ENCODE measurements around the gene CASP7.
"Not testable (repeated sequence)": the region's sequence is repeated elsewhere in the genome, so short reads cannot be mapped to it uniquely, and the experiment has no call there.

CASP7 gene

DNA sequence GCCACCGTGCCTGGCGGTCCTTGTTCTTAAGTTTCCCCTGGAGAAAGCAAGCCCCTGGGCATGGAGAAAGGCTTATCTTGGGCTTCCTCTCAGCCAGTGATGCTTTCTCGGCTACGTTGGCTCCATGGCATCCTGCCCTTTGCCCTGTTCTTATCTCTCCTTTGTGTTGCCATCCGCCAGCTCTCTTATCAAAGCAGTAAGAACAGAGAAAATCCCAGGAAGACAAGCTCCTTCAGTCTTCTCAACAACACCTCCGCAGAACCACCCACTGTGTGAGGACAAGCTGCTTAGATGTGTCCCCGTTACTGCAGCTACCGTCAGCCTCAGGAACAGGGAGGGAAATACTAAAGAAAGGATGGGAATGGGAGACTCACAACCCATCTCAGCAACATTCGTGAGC is 75.1 kb downstream of the CASP7 start:
- no peak for DNase-seq

DNA sequence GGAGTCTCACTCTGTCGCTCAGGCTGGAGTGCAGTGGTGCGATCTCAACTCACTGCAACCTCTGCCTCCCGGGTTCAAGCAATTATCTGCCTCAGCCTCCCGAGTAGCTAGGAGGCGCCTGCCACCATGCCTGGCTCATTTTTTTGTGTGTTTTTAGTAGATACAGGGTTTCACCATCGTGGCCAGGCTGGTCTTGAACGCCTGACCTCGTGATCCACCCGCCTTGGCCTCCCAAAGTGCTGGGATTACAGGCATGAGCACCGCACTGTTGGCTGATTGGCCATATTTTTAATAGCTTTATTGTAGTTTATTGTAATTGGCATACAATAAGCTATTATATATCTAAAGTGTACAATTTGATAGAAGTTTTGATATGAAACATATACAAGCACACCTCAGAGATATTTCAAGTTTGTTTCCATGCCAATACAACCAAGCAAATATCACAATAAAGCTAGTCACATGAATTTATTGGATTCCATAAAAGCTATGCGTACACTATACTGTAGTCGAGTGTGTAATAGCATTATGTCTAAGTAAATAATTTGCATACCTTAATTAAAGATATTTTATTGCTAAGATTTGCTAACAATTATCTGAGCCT is 77.3 kb downstream of the CASP7 start:
- no peak for DNase-seq

DNA sequence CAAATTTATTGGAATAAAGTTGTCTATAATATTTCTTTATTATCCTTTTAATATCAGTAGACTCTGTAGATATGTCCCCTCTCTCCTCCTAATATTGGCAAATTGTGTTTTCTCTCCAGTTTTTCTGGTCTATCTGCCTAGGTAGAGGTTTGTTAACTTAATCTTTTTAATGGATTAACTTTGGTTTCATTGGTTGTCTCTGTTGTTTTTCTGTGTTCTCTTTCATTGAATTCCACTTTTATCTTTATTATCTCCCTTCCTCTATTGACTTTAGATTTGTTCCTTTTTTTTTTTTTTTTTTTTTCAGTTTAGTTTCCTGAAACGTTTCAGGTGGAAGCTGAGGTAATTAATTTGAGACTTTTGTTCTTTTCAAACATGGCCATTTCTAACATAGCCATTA is 82.4 kb downstream of the CASP7 start:
- no peak for DNase-seq

DNA sequence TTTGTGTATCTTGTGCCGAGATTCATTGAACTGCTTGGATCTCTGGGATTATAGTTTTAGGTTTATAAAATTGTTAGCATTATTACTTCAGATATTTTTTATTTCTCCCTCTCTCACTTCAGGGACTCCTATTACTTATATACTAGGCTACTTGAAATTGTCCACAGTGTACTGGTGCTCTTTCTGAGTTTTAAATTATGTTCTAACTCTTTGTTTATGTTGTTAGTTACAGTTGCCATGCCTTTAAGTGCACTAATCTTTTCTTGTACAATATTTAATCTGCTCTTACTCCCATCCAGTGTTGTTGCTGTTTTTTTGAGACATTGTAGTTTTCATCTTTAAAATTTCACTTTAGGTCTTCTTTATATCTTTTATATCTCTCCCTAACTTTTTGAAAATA is 84.9 kb downstream of the CASP7 start:
- no peak for DNase-seq

DNA sequence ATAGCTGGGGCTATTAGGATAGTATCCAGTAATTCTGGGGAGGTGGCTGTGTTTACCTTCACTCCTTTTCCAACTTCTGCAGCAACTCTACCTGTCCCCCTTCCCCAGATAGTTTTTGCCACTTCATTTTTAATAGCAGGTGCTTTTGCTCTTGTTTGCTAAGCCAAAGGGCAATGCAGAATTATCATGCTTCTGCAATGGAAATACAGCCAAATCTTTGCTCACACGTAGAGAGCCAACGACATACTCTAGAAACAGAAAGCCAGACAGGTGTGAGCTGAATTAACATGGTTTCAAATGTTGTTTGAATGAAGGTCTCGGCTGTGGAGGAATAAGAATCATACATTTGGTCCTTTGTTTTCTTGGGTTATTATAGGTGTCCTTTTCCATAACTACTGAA is 86.2 kb downstream of the CASP7 start:
- DNase-seq = no peak

DNA sequence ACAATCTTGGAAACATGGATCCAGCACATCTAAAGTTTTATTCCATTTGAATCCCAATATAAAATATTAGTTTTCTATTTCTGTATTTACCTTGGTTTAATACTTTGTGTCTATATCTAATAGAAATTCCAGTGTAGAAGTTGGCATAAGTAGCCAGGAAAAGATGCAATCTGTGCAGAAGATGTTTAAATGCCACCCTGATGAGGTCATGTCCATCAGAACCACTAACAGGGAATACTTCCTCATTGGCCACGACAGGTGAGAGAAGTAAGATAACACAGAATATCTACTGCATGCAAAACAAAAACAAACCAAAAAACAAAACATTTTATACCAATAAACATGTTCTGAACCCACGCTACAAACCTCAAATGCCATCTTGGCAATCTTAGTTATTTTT is 87.5 kb downstream of the CASP7 start:
- DNase-seq = no peak

DNA sequence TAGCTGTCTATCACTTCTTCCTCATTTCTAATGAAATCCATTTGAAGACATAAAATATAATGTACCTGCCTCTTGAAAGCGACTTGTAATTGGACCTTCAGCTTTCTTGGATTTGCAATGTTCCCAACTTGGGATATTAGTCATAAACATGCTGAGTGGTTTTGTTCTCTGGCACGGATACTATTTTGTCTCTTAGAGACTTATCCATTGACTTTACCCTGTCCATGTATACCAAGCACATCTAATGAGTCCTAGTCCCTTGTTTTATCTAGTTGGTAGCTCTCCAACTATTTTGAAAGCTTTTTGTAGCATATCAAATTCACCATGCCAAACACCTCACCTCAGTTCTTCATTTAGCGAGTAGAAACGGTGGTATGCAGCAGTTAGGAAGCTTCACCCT is 90.6 kb downstream of the CASP7 start:
- no peak for DNase-seq

DNA sequence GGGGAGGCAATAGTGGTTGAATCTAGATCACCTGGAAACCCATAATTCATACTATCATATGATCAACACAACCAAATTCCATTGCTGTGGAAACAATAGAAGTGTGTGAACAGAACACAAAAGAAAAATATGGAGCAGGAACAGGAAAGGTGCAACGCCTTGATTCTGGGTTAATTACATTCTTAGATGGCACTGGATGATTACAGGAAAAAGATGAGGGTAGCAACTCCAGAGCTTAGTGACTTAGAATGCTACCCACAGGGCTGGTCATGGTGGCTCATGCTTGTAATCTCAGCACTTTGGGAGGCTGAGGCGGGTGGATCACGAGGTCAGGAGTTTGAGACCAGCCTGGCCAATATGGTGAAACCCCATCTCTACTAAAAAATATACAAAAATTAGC is 91.4 kb downstream of the CASP7 start:
- DNase-seq = not testable (repeated sequence)

DNA sequence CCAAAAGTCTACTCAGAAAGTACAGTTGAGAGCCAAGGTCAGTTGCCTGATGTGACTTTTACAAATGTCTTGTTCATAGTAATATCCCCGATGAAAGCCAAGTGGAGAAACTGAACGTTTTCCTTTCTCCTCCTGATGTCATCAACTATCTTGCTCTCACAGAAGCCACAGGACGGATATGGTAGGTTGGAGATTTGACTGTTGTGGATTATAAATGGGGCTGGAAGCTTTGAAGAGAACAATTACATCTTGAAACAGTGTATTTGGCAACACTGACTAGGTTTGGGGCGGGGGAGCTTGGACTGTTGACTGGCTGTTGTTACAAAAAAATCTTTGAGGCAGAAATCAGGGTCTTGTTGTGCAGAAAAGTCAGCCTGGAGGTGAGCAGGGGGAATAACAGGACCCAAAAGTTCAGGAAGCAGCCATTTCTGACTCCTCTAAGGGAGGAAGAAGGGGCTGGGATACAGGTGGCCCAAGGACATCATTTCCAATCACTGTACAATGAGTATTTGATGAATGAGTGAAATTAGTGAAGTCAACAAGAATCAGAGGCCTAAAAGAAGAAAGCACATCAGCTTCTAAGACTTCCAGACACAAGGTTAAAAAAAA is 96.1 kb downstream of the CASP7 start:
- DNase-seq = no peak

DNA sequence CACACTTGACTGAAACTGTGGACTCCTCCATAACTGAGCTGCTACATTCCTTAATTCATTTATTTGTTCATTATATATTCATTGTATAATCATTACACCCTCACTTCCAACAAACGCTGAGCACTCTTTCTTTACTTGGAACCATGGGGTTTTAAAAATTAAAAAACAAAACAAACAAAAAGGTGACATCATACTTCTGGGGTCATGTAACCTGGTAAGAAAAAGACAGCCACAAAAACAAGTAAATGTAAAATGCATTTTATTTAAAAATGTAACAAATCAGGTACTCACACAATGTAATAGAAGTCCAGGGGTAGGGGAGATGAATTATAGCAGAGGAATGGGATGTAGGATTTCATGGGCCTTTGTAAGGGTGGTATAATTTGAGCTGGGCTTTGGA is 96.8 kb downstream of the CASP7 start:
- no peak for DNase-seq
